Endothelial cell of umbilical vein (primary cell): Measurements from ENCODE around the gene POU5F1. TPM values are rescaled to one million over a fixed set of nuclear protein-coding genes. Genes with fewer than 3 reads are reported as not detected.

Experiments used
- BruUV-seq: library from RNA; stranded (reverse); fragments of 400-500 nt; replicated peaks from 2 replicates; lab custom pipeline; 2021; lab: Mats Ljungman, UMichigan
- CTCF ChIA-PET: fragments of 300-600, 350-600 bp; sonication (Branson Sonifier 250); formaldehyde crosslinking; loops from one replicate; lab custom pipeline; 2021; ENCODE audit warnings: antibody characterized with exemption, inconsistent platforms; lab: Charles Lee
- POLR2A ChIA-PET: fragments of 300-600, 350-600 bp; sonication (Branson Sonifier 250); formaldehyde crosslinking; loops from one replicate; lab custom pipeline; 2021; ENCODE audit warnings: antibody characterized with exemption, inconsistent platforms; lab: Charles Lee
- DNase-seq: peaks from one replicate; pipeline ENCODE4 v3.0.0-alpha.2; 2011; ENCODE audit warnings: low read depth, low spot score
- FAIRE-seq: peaks from 2 replicates; lab custom pipeline; 2011; peaks lifted over from hg19 to GRCh38; lab: Jason Lieb, UNC
- H2AFZ ChIP-seq: 2 replicates; pipeline ENCODE4 v1.6.0; 2012; ENCODE audit warnings: low read depth, low read length, control low read depth, inconsistent platforms
- H3K27ac ChIP-seq: 2 replicates; pipeline ENCODE4 v1.5.1; 2011; ENCODE audit warnings: low read depth, mild to moderate bottlenecking, control low read depth, low read length, moderate library complexity; ENCODE audit not compliant: insufficient read depth
- H3K27me3 ChIP-seq, 2 experiments: 2 replicates each; pipeline versions ENCODE4 v1.6.0 to v1.6.1; 2011; ENCODE audit warnings: low read length in 2 of 2, mixed read lengths in 1 of 2; ENCODE audit not compliant: control insufficient read depth in 2 of 2, insufficient read depth in 2 of 2
- H3K36me3 ChIP-seq, 2 experiments: 2 replicates in 1 of 2; 3 replicates in 1 of 2; pipeline ENCODE4 v1.5.1; 2011; ENCODE audit warnings: low read length in 2 of 2, mild to moderate bottlenecking in 1 of 2, moderate library complexity in 1 of 2; ENCODE audit not compliant: control insufficient read depth in 2 of 2, insufficient read depth in 2 of 2; ENCODE audit errors: extremely low read depth in 1 of 2
- H3K4me1 ChIP-seq: 3 replicates; pipeline ENCODE4 v1.5.1; 2011; ENCODE audit warnings: mild to moderate bottlenecking, low read length; ENCODE audit not compliant: control insufficient read depth, insufficient read depth; ENCODE audit errors: extremely low read depth
- H3K4me2 ChIP-seq: 2 replicates; pipeline ENCODE4 v1.6.1; 2011; ENCODE audit warnings: low read length, control low read depth, mixed read lengths; ENCODE audit not compliant: insufficient read depth
- H3K4me3 ChIP-seq, 3 experiments: fragments of 200-600 bp in 1 of 3; sonication (generic), shearing (Covaris generic) in 1 of 3; replicated peaks in 1 of 3; 2 replicates each; pipeline ENCODE4 v1.5.1; 2011 to 2016; ENCODE audit warnings: control low read depth in 3 of 3, low read length in 3 of 3, mild to moderate bottlenecking in 2 of 3, inconsistent platforms in 1 of 3, low read depth in 1 of 3, moderate library complexity in 1 of 3; ENCODE audit not compliant: insufficient read depth in 1 of 3
- H3K79me2 ChIP-seq: 2 replicates; pipeline ENCODE4 v1.6.0; 2012; ENCODE audit warnings: low read length, inconsistent platforms; ENCODE audit not compliant: control insufficient read depth, insufficient read depth
- H3K9ac ChIP-seq: replicated peaks from 2 replicates; pipeline ENCODE3; 2011; ENCODE audit warnings: low read length, control low read depth; ENCODE audit not compliant: insufficient read depth; ENCODE audit errors: extremely low read depth
- H3K9me1 ChIP-seq: replicated peaks from 3 replicates; pipeline ENCODE4 v1.6.0; 2011; ENCODE audit warnings: mild to moderate bottlenecking, low read length; ENCODE audit not compliant: control insufficient read depth, insufficient read depth; ENCODE audit errors: extremely low read depth
- H3K9me3 ChIP-seq: replicated peaks from 2 replicates; pipeline ENCODE4 v1.5.1; 2012; ENCODE audit warnings: low read length, inconsistent platforms; ENCODE audit not compliant: control insufficient read depth, insufficient read depth
- H4K20me1 ChIP-seq: replicated peaks from 2 replicates; pipeline ENCODE3; 2011; ENCODE audit warnings: mild to moderate bottlenecking, low read length; ENCODE audit not compliant: control insufficient read depth, insufficient read depth; ENCODE audit errors: extremely low read depth
- FOS ChIP-seq: IDR thresholded peaks from 2 replicates; pipeline ENCODE4 v1.6.1; 2011; ENCODE audit warnings: mild to moderate bottlenecking, low read length, moderate library complexity, borderline replicate concordance; ENCODE audit not compliant: insufficient read depth
- MYC ChIP-seq: IDR thresholded peaks from one replicate; pipeline ENCODE4 v1.6.1; 2011; ENCODE audit warnings: mild to moderate bottlenecking, low read depth, low read length
- POLR2A ChIP-seq: IDR thresholded peaks from 2 replicates; pipeline ENCODE4 v1.6.1; 2012; ENCODE audit warnings: low read depth, mild to moderate bottlenecking, control low read depth, low read length
- POLR2AphosphoS5 ChIP-seq: IDR thresholded peaks from 2 replicates; pipeline ENCODE4 v1.6.1; 2012; ENCODE audit warnings: low read depth, mild to moderate bottlenecking, control low read depth, low read length, moderate library complexity; ENCODE audit not compliant: insufficient read depth
- dilution Hi-C: fragments of 300-500 bp; cut with MboI; formaldehyde crosslinking; loops from one replicate; pipeline ENCODE4 v1.15.0; 2019; ENCODE audit warnings: low sequenced_read_pairs; ENCODE audit not compliant: extremely low pct_ligation_motif_present
- intact Hi-C: fragments of 100-400 bp; cut with micrococcal nuclease; formaldehyde crosslinking; loops from one replicate; pipeline ENCODE4 v1.10.0; 2022
- polyA plus RNA-seq, 4 experiments: library from polyadenylated mRNA; depleted of rRNA in 3 of 4; stranded (reverse) in 3 of 4; unstranded in 1 of 4; fragments of >200 nt; gene quantifications; 2 replicates each; pipeline versions ENCODE4 v1.2.1 to v1.2.3, GENCODE V29; 2011 to 2012; ENCODE audit warnings: missing spikeins in 1 of 4
- total RNA-seq: library from RNA; stranded (reverse); gene quantifications from 2 replicates; pipeline ENCODE4 v1.2.3, GENCODE V29; 2021
- TF ChIP-seq, protein P1 (sequence below): IDR thresholded peaks from 2 replicates; pipeline ENCODE4 v1.6.1; 2011; ENCODE audit not compliant: insufficient read depth, insufficient read length
- TF ChIP-seq, protein P2 (sequence below), 2 donors: IDR thresholded peaks; 1 replicate in 1 of 2; 2 replicates in 1 of 2; pipeline ENCODE4 v1.5.1; 2011; ENCODE audit warnings: low read length in 2 of 2, mild to moderate bottlenecking in 2 of 2, moderate library complexity in 2 of 2, control low read depth in 1 of 2, inconsistent platforms in 1 of 2, low read depth in 1 of 2; ENCODE audit not compliant: insufficient read depth in 1 of 2; ENCODE audit errors: extremely low read depth in 1 of 2

The POU5F1 gene
- total and polyA plus RNA-seq, 2 donors (not counting 3 experiments of a cell fraction or from before 2014, with no cell fraction given), result 0.63 TPM; not detected in 1

DNA sequence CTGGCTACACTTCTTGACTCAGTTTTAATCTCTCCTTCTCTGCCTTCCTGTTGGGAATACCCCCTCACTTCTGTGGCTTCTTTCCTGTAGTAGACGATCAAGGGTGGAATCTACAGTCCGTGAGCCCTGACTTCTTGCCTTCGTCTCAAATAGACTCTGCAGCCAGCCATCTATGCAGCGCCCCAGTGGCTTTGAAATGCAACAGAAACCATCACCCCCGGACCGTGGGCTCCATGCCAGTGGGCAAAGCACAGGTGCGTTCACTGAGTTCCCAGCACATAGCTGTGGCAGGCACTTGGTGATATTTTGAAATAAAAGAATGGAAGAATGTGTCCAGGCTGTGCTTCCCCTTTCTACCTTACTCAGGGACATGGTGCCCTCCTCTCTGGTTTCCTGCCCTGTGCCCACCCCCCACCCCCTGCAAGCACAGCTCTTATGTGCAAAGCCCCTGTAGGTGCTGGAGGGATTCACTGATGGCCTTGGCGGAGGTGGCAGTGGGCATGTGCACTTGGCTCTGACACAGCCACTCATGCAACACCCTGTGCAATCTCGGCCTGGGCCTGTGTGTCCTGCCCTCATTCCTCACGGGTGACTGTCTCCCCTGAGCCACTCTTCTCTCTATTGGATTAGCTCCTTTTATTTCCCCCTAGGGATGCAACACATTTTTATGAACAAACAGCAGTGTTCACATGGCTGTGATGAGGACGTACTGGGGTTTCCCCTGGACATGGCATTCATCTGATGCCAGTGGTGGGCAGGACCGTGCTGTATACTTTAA lies 44.7 kb downstream of the POU5F1 start:
- POLR2A ChIA-PET, result interaction anchor here (0.6 kb wide), 1 partner anchor 38 kb away, joined by 3 read pairs; no protein-coding TSS in a partner anchor
- no peak overlapping the region for H3K4me2 ChIP-seq
- no peaks in the 10 kb centered on the region for H3K9me1 ChIP-seq
- H3K4me3 ChIP-seq, result no peak overlapping the region
- CTCF ChIA-PET, result interaction anchor here (0.9 to 10.6 kb wide), 9 partner anchors 10 to 241 kb away, joined by 3 to 71 read pairs (median 7); partner anchors contain the start of genes PSORS1C1 and VARS2
- FAIRE-seq (no peak), DNase-seq (no peak)
- no peak overlapping the region for H3K27ac ChIP-seq
- no peaks in the 10 kb centered on the region for H4K20me1 ChIP-seq
- no peaks in the 10 kb centered on the region for H3K79me2 ChIP-seq
- H3K9ac ChIP-seq, result no peak overlapping the region
- H3K9me3 ChIP-seq, result no peaks in the 10 kb centered on the region
- TF ChIP-seq POLR2A (no peak), MYC (no peak), POLR2AphosphoS5 (no peak), FOS (no peak)
- TF ChIP-seq, protein P1, sequence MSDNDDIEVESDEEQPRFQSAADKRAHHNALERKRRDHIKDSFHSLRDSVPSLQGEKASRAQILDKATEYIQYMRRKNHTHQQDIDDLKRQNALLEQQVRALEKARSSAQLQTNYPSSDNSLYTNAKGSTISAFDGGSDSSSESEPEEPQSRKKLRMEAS, result no peak
- TF ChIP-seq, protein P2, sequence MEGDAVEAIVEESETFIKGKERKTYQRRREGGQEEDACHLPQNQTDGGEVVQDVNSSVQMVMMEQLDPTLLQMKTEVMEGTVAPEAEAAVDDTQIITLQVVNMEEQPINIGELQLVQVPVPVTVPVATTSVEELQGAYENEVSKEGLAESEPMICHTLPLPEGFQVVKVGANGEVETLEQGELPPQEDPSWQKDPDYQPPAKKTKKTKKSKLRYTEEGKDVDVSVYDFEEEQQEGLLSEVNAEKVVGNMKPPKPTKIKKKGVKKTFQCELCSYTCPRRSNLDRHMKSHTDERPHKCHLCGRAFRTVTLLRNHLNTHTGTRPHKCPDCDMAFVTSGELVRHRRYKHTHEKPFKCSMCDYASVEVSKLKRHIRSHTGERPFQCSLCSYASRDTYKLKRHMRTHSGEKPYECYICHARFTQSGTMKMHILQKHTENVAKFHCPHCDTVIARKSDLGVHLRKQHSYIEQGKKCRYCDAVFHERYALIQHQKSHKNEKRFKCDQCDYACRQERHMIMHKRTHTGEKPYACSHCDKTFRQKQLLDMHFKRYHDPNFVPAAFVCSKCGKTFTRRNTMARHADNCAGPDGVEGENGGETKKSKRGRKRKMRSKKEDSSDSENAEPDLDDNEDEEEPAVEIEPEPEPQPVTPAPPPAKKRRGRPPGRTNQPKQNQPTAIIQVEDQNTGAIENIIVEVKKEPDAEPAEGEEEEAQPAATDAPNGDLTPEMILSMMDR (IDR thresholded peaks at IDR 0.05; ENCODE audit: extremely low read depth in 1 of 2, insufficient read depth in 1 of 2, low read depth in 1 of 2, low read length in 2 of 2), result no peak
- intact Hi-C loops, result loop anchor here (5.0 kb wide), 1 partner anchor 298 kb away; no protein-coding TSS in a partner anchor
- no TSS peak for BruUV-seq
- no peaks in the 10 kb centered on the region for H3K36me3 ChIP-seq
- H3K27me3 ChIP-seq, result peaks cover 3 to 6% of the 10 kb centered on the region in 2 experiments
- dilution Hi-C loops, result no loop called here
- no peak overlapping the region for H2AFZ ChIP-seq
- H3K4me1 ChIP-seq, result peaks cover 36% of the 10 kb centered on the region
